DMS53 (cell line): ENCODE results near the gene NOSIP.

Experiments
- DNase-seq: peaks from one replicate; lab custom pipeline; 2025; lab: John Stamatoyannopoulos, UW

Gene NOSIP

GRCh38 chr19:49594993-49595818 is 14.8 kb upstream of the NOSIP start:
- no peak for DNase-seq

DNA sequence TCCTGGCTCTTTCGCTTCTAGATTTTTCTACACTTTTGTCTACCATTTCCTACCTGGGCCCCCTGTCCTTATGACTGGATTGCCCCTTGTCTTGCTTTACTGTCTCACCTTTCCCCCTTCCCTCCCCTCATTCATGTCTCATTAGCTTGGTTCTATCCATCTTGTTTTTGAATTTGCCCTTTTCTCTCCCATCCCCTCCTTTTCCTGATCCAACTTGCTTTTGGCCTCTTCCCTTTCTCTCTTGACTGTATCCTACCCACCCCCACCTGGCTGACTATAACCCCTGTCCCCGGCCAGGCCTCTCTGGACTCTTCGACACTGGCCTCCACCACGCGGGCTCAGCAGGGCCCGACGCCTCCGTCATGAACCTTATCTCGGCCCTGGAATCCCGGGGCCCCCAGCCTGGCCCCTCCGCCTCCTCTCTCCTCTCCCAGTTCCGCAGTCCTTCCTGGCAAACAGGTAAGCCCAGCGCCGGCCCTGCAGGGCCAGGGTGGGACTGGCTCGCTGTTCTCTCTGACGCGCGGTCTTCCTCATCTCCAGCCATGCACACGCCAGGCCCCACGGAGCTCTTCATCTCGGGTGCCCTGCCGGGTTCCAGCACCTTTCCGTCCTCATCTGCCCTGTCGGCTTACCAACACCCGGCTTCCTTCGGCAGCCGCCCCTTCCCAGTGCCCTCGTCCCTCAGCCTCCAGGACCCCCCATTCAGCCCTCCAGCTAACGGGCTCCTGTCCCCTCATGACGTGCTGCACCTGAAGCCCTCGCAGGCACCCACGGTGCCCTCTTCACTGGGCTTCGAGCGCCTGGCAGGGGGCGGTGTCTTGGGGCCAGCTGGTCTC is 14.0 kb upstream of the NOSIP start:
- DNase-seq: no peak

- peak; percentile 28 for DNase-seq
Measured at GRCh38 chr19:49593233-49594113, 13.1 kb upstream of the NOSIP start.

- no peak for DNase-seq
Measured at GRCh38 chr19:49592486-49593232, 12.3 kb upstream of the NOSIP start.

DNA sequence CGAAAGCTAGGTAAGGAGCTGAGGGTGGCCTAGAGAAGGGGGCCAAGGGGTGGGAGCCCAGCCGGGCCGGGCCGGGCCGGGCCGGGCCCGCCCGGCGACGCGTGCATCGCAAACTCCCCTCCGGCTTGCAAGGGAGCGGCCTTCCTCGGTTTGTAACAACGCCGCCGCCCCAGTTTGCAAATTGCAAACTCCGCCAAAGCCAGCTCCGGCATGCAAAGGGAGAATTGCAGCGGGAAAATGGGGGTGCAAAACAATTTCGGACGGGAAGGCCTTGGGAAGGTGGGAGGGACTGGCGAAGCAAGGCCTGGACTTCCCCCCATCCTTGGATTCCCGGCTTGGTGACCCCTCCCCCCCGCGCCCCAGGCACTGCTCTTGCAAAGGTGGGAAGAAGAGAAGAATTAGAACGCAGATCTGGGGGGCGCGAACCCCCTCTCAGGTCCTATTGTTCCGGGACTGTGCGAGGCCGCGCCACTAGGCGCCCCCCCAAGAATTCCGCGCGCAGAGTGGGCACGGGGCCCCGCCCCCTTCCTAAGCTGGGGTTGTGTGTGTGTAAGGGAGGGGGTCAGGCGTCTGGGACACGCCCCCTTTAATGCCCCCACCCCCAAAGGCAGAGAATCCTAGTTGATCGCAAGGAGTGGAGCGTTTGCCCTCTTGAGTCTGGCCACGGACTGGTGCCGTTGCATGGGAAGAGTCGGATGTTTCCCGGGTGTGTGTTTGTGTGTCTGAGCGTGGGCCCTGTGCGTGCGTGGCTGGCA is 11.6 kb upstream of the NOSIP start:
- DNase-seq: peak; percentile 64

GRCh38 chr19:49590971-49591730 is 10.8 kb upstream of the NOSIP start, which contains the start of gene PRR12:
Gene PRR12 (plus strand): TSS chr19:49591182. CDS start chr19:49591655, 473 bp downstream.
- DNase-seq: peak; percentile 82

- DNase-seq: peak; percentile 95
Measured at GRCh38 chr19:49590071-49590970, 10.0 kb upstream of the NOSIP start.

GRCh38 chr19:49589502-49589905 is 9.1 kb upstream of the NOSIP start:
- DNase-seq: peak; percentile 67

DNA sequence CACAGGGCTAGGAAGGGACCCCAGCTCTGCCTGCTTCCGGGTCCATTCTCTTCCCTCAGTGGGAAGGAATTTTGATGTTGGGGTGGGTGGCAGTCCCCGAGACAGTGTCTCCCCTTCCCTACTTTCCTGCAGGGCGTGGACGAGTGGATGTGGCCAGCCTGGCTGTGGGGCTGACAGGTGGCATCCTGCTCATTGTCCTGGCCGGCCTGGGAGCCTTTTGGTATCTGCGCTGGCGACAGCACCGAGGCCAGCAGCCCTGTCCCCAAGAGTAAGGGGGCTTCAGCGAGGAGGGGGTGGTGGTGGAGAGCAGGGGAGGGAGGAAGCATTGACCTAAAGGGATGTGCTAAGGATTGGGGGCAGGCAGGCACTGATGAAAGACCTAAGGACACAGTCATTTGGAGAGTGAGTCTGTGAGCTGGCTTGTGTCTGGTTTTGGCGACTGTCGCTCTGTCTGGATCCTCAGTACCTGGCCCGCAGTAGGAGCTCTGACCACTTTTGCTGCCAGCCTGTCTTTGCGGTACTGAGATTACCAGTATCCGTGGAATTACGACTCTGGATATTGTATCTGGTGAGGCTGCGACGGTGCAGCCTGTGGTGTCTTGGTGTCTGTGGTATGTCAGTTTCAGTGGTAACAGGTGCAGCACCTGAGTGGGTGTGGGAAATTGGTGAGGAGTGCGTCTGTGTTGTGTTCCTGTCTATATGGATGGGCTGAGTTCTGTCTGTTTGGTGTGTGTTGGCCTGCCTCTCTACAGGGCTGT is 8.2 kb upstream of the NOSIP start:
- DNase-seq: no peak

GRCh38 chr19:49587227-49587626 is 6.9 kb upstream of the NOSIP start:
- no peak for DNase-seq

DNA sequence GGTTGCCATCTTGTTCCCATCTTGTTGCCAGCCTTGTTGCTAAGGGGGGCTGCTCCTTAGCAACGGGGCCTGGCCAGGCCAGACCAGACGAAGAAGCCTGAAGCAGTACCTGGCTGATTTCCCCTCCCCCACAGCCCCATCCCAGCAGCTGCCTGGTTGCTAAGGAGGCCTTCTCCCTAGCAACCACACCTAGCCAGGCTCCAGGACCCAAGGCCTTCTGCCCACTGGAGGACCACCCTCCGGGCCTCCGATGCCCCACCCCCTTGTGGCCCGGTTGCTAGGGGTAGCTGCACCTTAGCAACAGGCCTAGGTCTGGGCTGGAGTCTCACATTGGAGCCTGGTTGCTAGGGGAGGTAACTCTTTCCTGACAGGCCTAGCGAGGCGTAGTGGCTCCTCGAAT is 4.7 kb upstream of the NOSIP start:
- peak; percentile 51 for DNase-seq

DNA sequence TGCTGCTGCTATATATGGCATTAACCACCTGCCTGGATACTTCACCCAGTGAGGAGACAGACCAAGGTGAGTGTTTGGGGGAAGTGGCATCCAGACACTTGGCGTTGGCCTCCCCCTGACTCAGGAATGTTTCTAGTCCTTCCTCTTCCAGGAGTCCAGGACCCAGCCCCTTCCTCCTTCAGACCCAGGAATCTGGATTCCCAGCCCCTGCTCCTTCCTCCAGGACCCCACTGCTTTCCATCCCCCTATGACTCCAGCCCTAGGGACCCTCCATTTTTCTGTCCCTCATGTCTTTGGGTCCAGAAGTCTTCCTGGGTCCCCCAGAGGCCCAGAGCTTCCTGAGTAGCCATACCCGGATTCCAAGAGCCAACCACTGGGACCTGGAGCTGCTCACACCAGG is 2.9 kb upstream of the NOSIP start:
- no peak for DNase-seq

DNA sequence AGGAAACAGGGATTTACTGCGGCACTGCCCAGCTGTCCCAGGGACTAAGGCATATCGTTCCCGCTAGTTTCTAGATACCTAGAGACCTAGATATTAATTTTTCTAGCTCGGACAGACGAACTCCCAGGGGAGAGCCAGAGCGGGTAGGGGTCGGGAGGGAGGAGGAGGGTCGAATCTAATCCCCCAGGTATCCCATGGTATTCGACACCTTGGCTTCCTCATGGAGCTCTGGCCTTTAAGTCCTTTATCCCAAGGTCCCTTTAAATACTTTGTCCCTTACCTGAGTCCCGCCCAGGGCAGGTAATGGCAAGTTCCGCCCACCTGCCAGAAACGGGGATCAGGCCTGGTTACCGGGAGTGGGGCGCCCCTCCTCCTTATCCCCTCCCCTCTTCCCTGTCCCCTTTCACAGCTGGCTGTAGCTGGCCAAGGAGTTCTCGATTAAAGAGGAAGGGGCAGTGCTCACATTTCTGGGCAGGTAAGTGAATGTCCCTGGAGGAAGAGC is 702 bp upstream of the NOSIP start, which contains the start of gene PRRG2:
TSS of gene PRRG2 (plus strand) at position 310 of the 502 bp plus-strand sequence. CDS start 1,904 bp downstream, outside the sequence.
- DNase-seq: peak; percentile 54

DNA sequence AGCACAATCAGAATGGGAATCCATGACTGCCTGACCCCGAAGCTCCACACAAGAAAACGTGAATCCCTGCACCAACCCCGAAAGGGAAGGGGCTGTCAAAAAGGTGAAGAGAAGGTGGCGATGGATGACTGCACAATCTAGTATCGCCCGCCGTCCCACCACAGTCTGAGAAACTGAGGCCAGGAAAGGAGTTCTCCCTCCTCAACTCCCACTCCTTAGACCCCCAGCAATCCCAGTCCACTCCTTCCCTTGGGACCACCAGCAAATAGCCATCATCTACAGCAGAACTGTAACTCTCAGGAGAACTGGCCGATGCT is 451 bp downstream of the NOSIP start:
- no peak for DNase-seq

DNA sequence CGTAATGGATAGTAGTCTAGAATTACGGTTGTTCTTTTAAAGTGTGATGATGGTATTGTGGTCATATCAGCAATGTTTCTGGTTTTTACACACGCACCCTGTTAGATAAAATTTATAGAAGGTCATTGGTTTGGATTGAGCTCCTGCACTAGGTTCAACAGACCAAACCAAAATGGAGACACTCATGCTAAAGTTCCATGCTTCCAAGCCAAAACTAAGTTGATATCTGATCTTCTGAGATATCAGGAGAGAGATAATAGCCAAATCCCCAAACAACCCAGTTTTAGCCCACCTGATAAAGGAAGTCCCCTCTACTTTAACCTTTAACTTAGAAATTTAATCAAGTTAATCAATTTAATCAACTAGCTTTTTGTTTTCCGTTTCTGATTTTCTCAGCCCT is 1.2 kb downstream of the NOSIP start:
- DNase-seq: no peak

- no peak for DNase-seq
Measured at GRCh38 chr19:49574206-49574755, 6.1 kb downstream of the NOSIP start.

GRCh38 chr19:49573425-49573824 is 6.9 kb downstream of the NOSIP start:
- no peak for DNase-seq
